ENCODE results near the gene PTGES3L.
A peak's percentile ranks its signal among the peaks of the same experiment; 100 is the strongest.

The PTGES3L gene

DNA sequence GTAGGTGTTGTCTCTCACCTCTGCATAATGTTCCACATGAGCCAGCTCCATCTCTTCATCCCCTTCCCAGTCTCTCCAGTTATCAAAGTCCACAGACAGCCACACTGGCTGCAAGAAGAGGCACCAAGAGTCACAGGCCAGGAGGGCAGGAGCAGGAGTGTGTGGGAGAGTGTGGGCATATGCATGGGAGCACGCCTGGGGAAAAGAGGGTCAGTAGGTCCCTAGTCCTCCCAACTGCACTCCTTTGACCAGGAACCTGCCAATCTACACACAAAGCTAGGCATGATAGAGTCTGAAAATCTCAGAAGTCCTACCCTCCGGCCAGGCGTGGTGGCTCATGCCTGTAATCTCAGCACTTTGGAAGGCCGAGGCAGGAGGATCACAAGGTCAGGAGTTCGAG lies 8.3 kb downstream of the PTGES3L start:
- no peak overlapping the region for H3K4me3 ChIP-seq (ENCODE audit: low read depth, low read length)
- TF ChIP-seq, protein P1, sequence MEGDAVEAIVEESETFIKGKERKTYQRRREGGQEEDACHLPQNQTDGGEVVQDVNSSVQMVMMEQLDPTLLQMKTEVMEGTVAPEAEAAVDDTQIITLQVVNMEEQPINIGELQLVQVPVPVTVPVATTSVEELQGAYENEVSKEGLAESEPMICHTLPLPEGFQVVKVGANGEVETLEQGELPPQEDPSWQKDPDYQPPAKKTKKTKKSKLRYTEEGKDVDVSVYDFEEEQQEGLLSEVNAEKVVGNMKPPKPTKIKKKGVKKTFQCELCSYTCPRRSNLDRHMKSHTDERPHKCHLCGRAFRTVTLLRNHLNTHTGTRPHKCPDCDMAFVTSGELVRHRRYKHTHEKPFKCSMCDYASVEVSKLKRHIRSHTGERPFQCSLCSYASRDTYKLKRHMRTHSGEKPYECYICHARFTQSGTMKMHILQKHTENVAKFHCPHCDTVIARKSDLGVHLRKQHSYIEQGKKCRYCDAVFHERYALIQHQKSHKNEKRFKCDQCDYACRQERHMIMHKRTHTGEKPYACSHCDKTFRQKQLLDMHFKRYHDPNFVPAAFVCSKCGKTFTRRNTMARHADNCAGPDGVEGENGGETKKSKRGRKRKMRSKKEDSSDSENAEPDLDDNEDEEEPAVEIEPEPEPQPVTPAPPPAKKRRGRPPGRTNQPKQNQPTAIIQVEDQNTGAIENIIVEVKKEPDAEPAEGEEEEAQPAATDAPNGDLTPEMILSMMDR (conservative IDR thresholded peaks at IDR 0.05; ENCODE audit: low read depth, low read length): no peak
- no peak for DNase-seq (ENCODE audit: low read depth)

DNA sequence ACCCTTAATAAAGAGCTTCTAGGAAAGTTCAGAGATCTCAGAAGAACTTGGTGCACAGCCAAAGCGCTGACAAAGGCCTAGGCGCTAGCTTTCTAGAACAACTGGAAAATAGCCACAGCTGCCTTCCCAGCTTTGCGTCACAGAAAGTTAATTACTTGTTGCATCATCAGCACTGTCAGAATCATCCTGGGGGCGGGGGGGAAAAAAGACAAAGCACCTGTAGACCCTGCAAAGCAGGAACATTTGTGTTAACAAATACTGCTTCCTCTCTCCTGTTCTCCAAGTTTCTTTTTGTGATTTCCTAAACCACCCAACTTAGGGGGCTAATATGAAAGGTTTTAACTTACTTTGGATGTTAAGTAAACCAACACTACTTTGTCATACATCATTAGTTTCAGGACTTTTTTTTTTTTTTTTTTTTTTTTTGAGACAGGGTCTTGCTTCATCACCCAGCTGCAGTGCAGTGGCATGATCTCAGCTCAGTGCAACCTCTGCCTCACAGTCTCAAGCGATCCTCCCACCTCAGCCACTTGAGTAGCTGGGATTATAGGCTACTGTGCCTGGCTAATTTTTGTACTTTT lies 10.8 kb downstream of the PTGES3L start:
- TF ChIP-seq, protein P1 (conservative IDR thresholded peaks at IDR 0.05; ENCODE audit: low read depth, low read length): no peak
- H3K4me3 ChIP-seq (ENCODE audit: low read depth, low read length): no peak overlapping the region
- peak; percentile 37 for DNase-seq (ENCODE audit: low read depth)

DNA sequence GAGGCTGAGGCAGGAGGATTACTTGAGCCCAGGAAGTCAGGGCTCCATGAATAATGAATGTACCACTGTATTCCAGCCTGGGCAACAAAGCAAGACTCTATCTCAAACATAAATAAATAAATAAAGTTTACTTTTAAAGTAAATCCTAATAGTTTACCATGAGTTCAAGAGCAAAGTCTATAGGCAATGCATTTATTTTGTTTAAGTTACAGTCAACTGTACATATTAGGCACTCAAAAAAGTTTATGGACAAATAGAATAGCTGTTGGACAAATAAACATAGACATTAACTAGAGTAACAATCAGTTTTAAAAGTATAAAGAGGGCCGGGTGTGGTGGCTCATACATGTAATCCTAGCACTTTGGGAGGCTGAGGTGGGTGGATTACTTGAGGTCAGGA lies 12.0 kb downstream of the PTGES3L start:
- TF ChIP-seq, protein P1 (conservative IDR thresholded peaks at IDR 0.05; ENCODE audit: low read depth, low read length): no peak
- DNase-seq (ENCODE audit: low read depth): no peak
- H3K4me3 ChIP-seq (ENCODE audit: low read depth, low read length): no peak overlapping the region

DNA sequence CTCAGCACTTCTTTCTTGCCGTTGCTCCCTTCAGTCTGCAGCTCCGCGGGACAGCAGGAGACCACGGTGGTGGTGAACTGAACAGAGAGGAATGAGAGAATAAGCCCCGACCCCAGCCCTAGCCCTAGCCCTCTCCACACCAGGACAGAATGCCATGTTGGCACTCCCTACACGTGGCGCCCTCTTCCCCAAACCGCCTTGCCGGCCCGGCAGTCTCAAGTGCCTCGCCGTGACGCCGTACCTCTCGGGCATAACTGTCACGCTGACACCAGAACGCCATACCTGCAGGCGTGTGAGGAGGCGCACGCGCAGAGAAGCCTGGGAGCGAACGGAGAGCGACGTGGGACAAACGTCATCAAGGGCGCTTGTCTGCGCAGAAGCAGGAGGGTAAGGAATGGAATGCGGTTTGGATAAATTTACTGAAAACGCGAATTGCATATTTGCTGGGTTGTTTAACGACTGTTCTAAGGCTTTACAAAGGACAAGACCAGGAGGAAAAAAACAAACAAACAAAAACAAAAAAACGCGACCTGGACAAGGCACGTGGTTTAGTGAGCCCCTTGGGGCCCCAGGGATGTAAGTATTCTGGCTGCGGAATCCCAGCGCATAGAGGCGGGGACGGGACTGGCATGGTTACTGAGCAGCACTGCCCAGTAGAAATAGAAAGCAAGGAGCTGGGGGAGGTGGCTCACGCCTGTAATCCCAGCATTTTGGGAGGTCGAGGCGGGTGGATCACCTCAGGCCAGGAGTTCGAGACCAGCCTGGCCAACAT lies 15.5 kb downstream of the PTGES3L start, which contains the start of gene AARSD1:
AARSD1 (minus strand) TSS at position 294 of the 772 bp plus-strand sequence; CDS start at position 280, 14 bp downstream.
- DNase-seq (ENCODE audit: low read depth): peak; percentile 95
- TF ChIP-seq, protein P1 (conservative IDR thresholded peaks at IDR 0.05; ENCODE audit: low read depth, low read length): no peak
- H3K4me3 ChIP-seq (ENCODE audit: low read depth, low read length): peak within 1 kb of the TSS; percentile 83

DNA sequence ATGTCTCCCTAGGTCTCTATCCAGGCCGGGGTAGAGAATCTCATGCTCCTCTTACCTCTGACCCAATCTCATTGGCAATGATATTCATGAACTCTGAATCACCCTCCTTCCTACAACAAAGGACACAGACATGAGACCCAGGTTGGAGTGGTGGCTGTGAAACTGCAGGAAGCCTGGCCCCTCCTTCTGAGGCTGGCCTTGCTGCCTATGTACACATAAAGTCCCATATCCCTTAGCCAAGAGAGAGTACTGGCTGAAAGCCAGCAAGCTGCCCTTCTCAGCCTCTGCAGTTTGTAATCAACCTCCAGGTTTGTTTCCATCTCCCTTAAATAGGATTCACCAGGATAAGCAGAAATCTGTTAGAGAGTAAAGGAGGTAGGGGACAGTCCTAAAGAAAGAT lies 26.2 kb downstream of the PTGES3L start:
- no peak overlapping the region for H3K4me3 ChIP-seq (ENCODE audit: low read depth, low read length)
- peak; percentile 21 for DNase-seq (ENCODE audit: low read depth)
- TF ChIP-seq, protein P1 (conservative IDR thresholded peaks at IDR 0.05; ENCODE audit: low read depth, low read length): no peak

DNA sequence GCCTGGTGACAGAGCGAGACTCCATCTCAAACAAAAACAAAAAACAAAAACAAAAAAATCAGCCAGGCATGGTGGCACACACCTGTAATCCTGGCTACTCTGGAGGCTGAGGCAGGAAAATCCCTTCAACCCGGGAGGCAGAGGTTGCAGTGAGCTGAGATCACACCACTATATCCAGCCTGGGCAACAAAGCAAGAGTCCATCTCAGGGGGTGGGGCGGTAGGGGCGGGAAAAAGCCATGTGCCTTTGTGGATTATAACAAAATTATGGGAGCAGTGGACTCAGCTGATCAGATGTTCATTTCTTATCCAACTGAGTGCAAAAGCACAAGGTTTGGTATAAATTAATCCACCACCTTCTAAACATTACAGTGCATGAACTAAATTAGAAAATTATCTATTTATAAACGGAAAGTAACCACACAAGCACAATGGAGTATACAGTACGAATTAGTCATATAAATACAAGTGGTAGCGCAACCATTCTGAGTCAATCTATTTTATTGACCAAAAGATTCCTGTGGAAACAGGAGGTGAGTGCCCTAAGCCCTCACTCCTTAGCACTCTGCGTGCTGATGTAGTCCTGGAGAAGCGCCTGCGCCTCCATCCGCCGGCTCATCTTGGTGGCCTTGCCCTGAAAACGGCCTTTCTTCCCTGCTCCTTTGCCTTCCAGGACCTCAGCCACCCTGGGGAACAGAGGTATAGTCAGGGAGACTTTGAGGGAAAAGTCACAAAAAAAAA lies 29.7 kb downstream of the PTGES3L start:
- no peak for DNase-seq (ENCODE audit: low read depth)
- no peak overlapping the region for H3K4me3 ChIP-seq (ENCODE audit: low read depth, low read length)
- TF ChIP-seq, protein P1 (conservative IDR thresholded peaks at IDR 0.05; ENCODE audit: low read depth, low read length): no peak
